GM12878 (cell line): ENCODE measurements around the gene N4BP2. TPM values are rescaled to one million over a fixed set of nuclear protein-coding genes. Genes with fewer than 3 reads are reported as not detected.

Experiments
- ATF3 ChIP-seq: IDR thresholded peaks from 2 replicates; pipeline ENCODE4 v1.6.1; 2011; ENCODE audit warnings: low read depth, mild to moderate bottlenecking, low read length, moderate library complexity, borderline replicate concordance; ENCODE audit errors: extremely low read depth
- ATF7 ChIP-seq: fragments of 450-650 bp; IDR thresholded peaks from 2 replicates; pipeline ENCODE4 v1.6.1; 2016; ENCODE audit warnings: low read depth, mild to moderate bottlenecking
- BHLHE40 ChIP-seq, 2 experiments: fragments of 450-650 bp in 1 of 2; IDR thresholded peaks; 2 replicates each; pipeline ENCODE4 v1.6.1; 2011 to 2017; ENCODE audit warnings: low read depth in 2 of 2, borderline replicate concordance in 1 of 2, improper control_type of control experiment in 1 of 2, low read length in 1 of 2, mild to moderate bottlenecking in 1 of 2
- CBFB ChIP-seq: IDR thresholded peaks from 2 replicates; pipeline ENCODE4 v1.6.1; 2016; ENCODE audit warnings: antibody characterized with exemption, low read depth
- CHD4 ChIP-seq: fragments of 200-600 bp; sonication (generic); IDR thresholded peaks from 2 replicates; pipeline ENCODE4 v1.6.1; 2016; ENCODE audit warnings: mild to moderate bottlenecking
- E4F1 ChIP-seq: fragments of 450-650 bp; IDR thresholded peaks from 2 replicates; pipeline ENCODE4 v1.6.1; 2018; ENCODE audit warnings: borderline replicate concordance, mild to moderate bottlenecking; ENCODE audit not compliant: partially characterized antibody
- FOS ChIP-seq: IDR thresholded peaks from 3 replicates; pipeline ENCODE4 v1.6.1; 2011; ENCODE audit warnings: borderline replicate concordance; ENCODE audit not compliant: insufficient read length; ENCODE audit errors: extremely low read depth
- GATAD2B ChIP-seq: fragments of 450-650 bp; conservative IDR thresholded peaks from 2 replicates; pipeline ENCODE4 v1.6.1; 2017; ENCODE audit warnings: low read depth, mild to moderate bottlenecking, moderate library complexity
- HDGF ChIP-seq: fragments of 450-650 bp; IDR thresholded peaks from 2 replicates; pipeline ENCODE4 v1.6.1; 2016; ENCODE audit warnings: antibody characterized with exemption
- IKZF2 ChIP-seq, 2 experiments: fragments of 450-650 bp; IDR thresholded peaks; 2 replicates each; pipeline ENCODE4 v1.6.1; 2017; ENCODE audit warnings: mild to moderate bottlenecking in 2 of 2, moderate library complexity in 2 of 2
- MXI1 ChIP-seq: fragments of 150-350 bp; IDR thresholded peaks from 2 replicates; pipeline ENCODE4 v1.6.1; 2011; ENCODE audit warnings: low read depth, mild to moderate bottlenecking, inconsistent platforms, low read length, improper control_type of control experiment
- NFYA ChIP-seq: IDR thresholded peaks from 2 replicates; pipeline ENCODE4 v1.6.1; 2011; ENCODE audit warnings: low read depth, mild to moderate bottlenecking, low read length, improper control_type of control experiment, borderline replicate concordance
- RBBP5 ChIP-seq: fragments of 200-600 bp; sonication (generic); conservative IDR thresholded peaks from 2 replicates; pipeline ENCODE4 v1.6.1; 2016
- REST ChIP-seq: IDR thresholded peaks from 2 replicates; pipeline ENCODE4 v1.6.1; 2012; ENCODE audit warnings: mild to moderate bottlenecking, low read depth, low read length
- SMC3 ChIP-seq: IDR thresholded peaks from 2 replicates; pipeline ENCODE4 v1.6.1; 2011; ENCODE audit warnings: low read length, improper control_type of control experiment, borderline replicate concordance
- SP1 ChIP-seq: IDR thresholded peaks from one replicate; pipeline ENCODE4 v1.6.1; 2011; ENCODE audit warnings: low read depth, low read length
- SREBF1 ChIP-seq: IDR thresholded peaks from 2 replicates; pipeline ENCODE4 v1.6.1; 2012; ENCODE audit warnings: mild to moderate bottlenecking, low read length
- ZBED1 ChIP-seq: IDR thresholded peaks from 2 replicates; pipeline ENCODE4 v1.6.1; 2016; ENCODE audit warnings: borderline replicate concordance
- ZBTB4 ChIP-seq: fragments of 450-650 bp; formaldehyde crosslinking; IDR thresholded peaks from 2 replicates; pipeline ENCODE4 v1.4.0; 2022; ENCODE audit warnings: mild to moderate bottlenecking, moderate library complexity
- ZSCAN29 ChIP-seq: fragments of 450-650 bp; IDR thresholded peaks from 2 replicates; pipeline ENCODE4 v1.6.1; 2017; ENCODE audit warnings: mild to moderate bottlenecking, moderate library complexity
- polyA plus RNA-seq, 11 experiments: library from polyadenylated mRNA; depleted of rRNA in 4 of 11; unstranded in 6 of 11; stranded (reverse) in 5 of 11; fragments of >200 nt; fragmentation: Nextera tagmentation in 4 of 11; fragmentation: Illumina TruSeq in 1 of 11; extraction: Ambion mirVana in 4 of 11; extraction: Trizol in 1 of 11; gene quantifications; 1 replicate in 1 of 11; 2 replicates in 10 of 11; pipeline versions ENCODE4 v1.2.1 to v1.2.3, GENCODE V29; 2011 to 2016; ENCODE audit warnings: inconsistent platforms in 2 of 11, missing spikeins in 2 of 11, low read depth in 1 of 11
- total RNA-seq, 4 experiments: library from RNA; depleted of rRNA in 3 of 4; stranded (reverse); fragments of >200 nt in 3 of 4; fragmentation: Illumina TruSeq in 1 of 4; extraction: Trizol in 1 of 4; gene quantifications; 2 replicates each; pipeline versions ENCODE4 v1.2.1 to v1.2.3, GENCODE V29; 2013 to 2021

Gene N4BP2
- total and polyA plus RNA-seq, 10 of the 15 experiments (the other 5 are each of a cell fraction or from before 2014, with no cell fraction given) = 2.3 to 18.7 (median 10.0) TPM

GRCh38 chr4:40192114-40193015, 135.7 kb downstream of the N4BP2 start (continued):
- TF ChIP-seq REST (no peak), IKZF2 (IDR thresholded peaks at IDR 0.05) (0 out of 4 replicates have a peak, but pooled peaks of 1 of the 2 experiments have one; percentile 17), HDGF (no peak), ZSCAN29 (no peak), ATF7 (no peak; the same call in 1 of the 2 replicates), ATF3 (no peak), ZBTB4 (CRISPR knock-in tag) (no peak), SP1 (no peak), FOS (no peak), CHD4 (no peak), E4F1 (no peak), ZBED1 (peak; percentile 39; the same call in 1 of the 2 replicates), GATAD2B (no peak), SREBF1 (no peak), SMC3 (peak; percentile 18; the same call in 1 of the 2 replicates), MXI1 (peak; percentile 67; the same call in 1 of the 2 replicates), RBBP5 (no peak), CBFB (no peak; the same call in 1 of the 2 replicates), NFYA (no peak), BHLHE40 (IDR thresholded peaks at IDR 0.05; ENCODE audit: borderline replicate concordance in 1 of 2, low read depth in 2 of 2, low read length in 1 of 2) (0 out of 4 replicates have a peak, but pooled peaks have one; percentile 2 to 48)
